HT1080 (cell line): Measurements from ENCODE around the gene CARHSP1. TPM values are rescaled to one million over a fixed set of nuclear protein-coding genes. Genes with fewer than 3 reads are reported as not detected.
"Not testable (repeated sequence)": the region's sequence is repeated elsewhere in the genome, so short reads cannot be mapped to it uniquely, and the experiment has no call there.

Source experiments
- DNase-seq: peaks from one replicate; pipeline ENCODE4 v3.0.0-alpha.2; 2015; ENCODE audit warnings: low read depth
- total RNA-seq: library from RNA; depleted of rRNA; stranded (reverse); fragments of >200 nt; shearing (Covaris generic); gene quantifications from 2 replicates; pipeline ENCODE4 v1.2.3, GENCODE V29; 2014

The CARHSP1 gene
- total RNA-seq, 1 experiment from 2014 or later: 126 TPM

- DNase-seq: no peak
Measured at GRCh38 chr16:8872967-8873865, 4.4 kb upstream of the CARHSP1 start.

- DNase-seq: no peak
Measured at GRCh38 chr16:8872071-8872470, 3.3 kb upstream of the CARHSP1 start.

GRCh38 chr16:8869988-8870241 is 1.1 kb upstream of the CARHSP1 start:
- DNase-seq: not testable (repeated sequence)

- no peak for DNase-seq
Measured at GRCh38 chr16:8869212-8869987, 594 bp upstream of the CARHSP1 start.

GRCh38 chr16:8867932-8868415 is 832 bp downstream of the CARHSP1 start:
- DNase-seq: peak; percentile 26

GRCh38 chr16:8867216-8867931 is 1.4 kb downstream of the CARHSP1 start:
- no peak for DNase-seq

GRCh38 chr16:8866884-8867215 is 2.0 kb downstream of the CARHSP1 start:
- DNase-seq: no peak

GRCh38 chr16:8866118-8866883 is 2.5 kb downstream of the CARHSP1 start:
- no peak for DNase-seq

GRCh38 chr16:8865145-8865882 is 3.5 kb downstream of the CARHSP1 start:
- DNase-seq: no peak

GRCh38 chr16:8864480-8865110 is 4.2 kb downstream of the CARHSP1 start:
- no peak for DNase-seq

GRCh38 chr16:8863594-8864424 is 5.0 kb downstream of the CARHSP1 start:
- peak; percentile 35 for DNase-seq

GRCh38 chr16:8862309-8863130 is 6.3 kb downstream of the CARHSP1 start:
- no peak for DNase-seq

GRCh38 chr16:8861563-8862308 is 7.1 kb downstream of the CARHSP1 start:
- no peak for DNase-seq

GRCh38 chr16:8859913-8860881 is 8.6 kb downstream of the CARHSP1 start:
- no peak for DNase-seq

- no peak for DNase-seq
Measured at GRCh38 chr16:8858994-8859912, 9.6 kb downstream of the CARHSP1 start.
